Retinal pigment epithelial cell (primary cell): ENCODE results near the gene DIP2B.

Source experiments
- DNase-seq: peaks from one replicate; pipeline ENCODE4 v3.0.0-alpha.2; 2010; ENCODE audit warnings: low read depth
- H3K4me3 ChIP-seq: 2 replicates; pipeline ENCODE4 v1.5.1; 2011; ENCODE audit warnings: mild to moderate bottlenecking, low read length, control low read depth, moderate library complexity
- TF ChIP-seq, protein P1 (sequence below): conservative IDR thresholded peaks from 2 replicates; pipeline ENCODE4 v1.5.1; 2011; ENCODE audit warnings: low read depth, low read length, control low read depth, inconsistent platforms

The DIP2B gene

GRCh38 chr12:50665170-50665569 is 160.4 kb downstream of the DIP2B start:
- TF ChIP-seq, protein P1, sequence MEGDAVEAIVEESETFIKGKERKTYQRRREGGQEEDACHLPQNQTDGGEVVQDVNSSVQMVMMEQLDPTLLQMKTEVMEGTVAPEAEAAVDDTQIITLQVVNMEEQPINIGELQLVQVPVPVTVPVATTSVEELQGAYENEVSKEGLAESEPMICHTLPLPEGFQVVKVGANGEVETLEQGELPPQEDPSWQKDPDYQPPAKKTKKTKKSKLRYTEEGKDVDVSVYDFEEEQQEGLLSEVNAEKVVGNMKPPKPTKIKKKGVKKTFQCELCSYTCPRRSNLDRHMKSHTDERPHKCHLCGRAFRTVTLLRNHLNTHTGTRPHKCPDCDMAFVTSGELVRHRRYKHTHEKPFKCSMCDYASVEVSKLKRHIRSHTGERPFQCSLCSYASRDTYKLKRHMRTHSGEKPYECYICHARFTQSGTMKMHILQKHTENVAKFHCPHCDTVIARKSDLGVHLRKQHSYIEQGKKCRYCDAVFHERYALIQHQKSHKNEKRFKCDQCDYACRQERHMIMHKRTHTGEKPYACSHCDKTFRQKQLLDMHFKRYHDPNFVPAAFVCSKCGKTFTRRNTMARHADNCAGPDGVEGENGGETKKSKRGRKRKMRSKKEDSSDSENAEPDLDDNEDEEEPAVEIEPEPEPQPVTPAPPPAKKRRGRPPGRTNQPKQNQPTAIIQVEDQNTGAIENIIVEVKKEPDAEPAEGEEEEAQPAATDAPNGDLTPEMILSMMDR: no peak

GRCh38 chr12:50665609-50666008 is 160.8 kb downstream of the DIP2B start:
- no peak for DNase-seq
- H3K4me3 ChIP-seq: no peak overlapping the region
- TF ChIP-seq, protein P1: no peak

More at GRCh38 chr12:50665170-50665569, 160.4 kb downstream of the DIP2B start:
- no peak overlapping the region for H3K4me3 ChIP-seq
- DNase-seq: no peak

GRCh38 chr12:50666023-50666422 is 161.2 kb downstream of the DIP2B start:
- H3K4me3 ChIP-seq: no peak overlapping the region
- DNase-seq: no peak
- TF ChIP-seq, protein P1: no peak

DNA sequence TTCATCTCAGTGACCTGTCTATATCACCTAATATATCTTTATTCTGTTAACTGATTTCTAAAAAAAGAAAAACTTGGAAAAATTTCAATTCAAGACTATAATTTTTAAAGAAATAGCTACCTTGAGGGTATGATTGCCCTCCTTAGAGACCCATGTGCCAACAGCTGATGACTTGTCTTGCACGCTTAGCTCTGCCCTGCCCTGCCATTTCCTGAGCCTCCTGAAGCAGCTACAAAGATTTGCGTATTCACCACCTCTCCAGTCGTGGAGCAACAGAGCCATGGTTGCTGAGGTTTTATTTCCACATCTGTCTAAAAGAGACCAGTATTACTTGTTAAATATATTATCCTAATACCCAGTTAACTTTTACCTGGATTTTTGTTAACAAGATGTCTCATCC is 167.4 kb downstream of the DIP2B start:
- no peak for DNase-seq
- TF ChIP-seq, protein P1: no peak
- no peak overlapping the region for H3K4me3 ChIP-seq

DNA sequence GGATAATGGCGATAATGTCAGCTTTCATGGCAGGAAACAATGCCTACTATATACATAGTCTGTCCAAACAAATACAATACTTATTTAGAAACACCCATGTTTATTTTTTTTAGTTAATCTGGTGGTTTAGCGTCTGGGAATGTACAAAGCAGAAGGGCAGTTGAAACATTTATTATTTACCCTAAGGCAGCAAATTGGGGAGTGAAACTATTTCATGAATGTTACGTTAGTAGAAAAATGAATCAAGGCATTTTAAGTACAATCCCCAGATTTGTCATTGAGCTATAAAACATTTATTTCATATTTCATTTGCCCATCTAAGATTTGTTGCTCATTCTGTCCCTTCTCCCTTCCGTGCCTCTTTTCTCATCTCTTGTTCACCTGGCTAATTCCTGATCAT is 172.0 kb downstream of the DIP2B start:
- no peak for DNase-seq
- TF ChIP-seq, protein P1: no peak
- H3K4me3 ChIP-seq: no peak overlapping the region

DNA sequence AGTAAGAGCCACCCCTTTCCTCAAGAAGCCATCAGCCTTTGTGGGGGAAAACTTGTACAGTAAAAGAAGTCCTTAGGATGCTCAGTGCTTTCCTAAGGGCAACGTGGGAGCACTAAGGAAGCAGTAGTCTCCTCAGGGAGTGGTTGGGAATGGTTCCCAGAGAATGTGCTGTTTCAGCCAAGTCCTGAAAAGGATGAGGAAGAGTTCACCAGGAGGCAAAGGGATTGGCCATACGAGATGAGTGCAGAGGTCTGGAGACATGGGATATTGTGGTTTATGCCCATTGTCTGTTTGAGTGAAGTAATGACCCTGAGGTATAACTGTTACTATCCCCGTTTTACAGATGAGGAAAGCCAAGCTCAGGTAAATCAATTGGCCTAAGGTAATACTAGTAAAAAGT is 173.1 kb downstream of the DIP2B start:
- no peak for DNase-seq
- no peak overlapping the region for H3K4me3 ChIP-seq
- TF ChIP-seq, protein P1: no peak

DNA sequence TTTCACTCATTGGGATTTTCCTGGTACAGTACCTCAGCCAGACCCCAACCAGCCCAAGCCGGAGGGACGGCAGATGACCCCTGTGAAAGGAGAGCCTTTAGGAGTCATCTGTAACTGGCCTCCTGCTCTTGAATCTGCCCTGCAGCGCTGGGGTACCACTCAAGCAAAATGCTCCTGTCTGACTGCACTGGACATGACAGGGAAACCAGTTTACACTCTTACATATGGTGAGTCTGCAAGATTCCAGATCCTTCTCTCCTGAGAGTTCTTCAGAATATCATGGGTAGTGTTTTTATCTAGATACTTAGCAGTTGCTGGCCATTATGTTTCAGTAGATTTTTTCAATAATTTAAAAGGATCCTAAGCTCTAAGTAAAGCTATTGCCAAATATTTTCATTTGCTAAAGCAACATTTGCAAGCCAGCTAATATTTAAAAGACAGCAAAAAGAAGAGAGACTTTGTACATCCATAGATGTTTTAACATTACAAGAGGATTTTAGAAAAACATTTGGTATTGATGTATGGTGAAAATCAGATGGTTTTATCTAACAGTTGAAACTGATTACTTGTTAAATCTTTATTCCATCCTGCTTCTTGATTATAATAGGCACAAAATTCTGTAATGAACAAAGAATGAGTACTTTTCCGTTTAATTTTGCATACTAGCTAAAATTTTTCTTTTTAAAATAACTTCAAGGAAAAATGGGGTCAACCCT is 174.0 kb downstream of the DIP2B start:
- TF ChIP-seq, protein P1: no peak
- no peak for DNase-seq
- H3K4me3 ChIP-seq: no peak overlapping the region
